ENCODE data around the gene OCA2. TPM values are rescaled to one million over a fixed set of nuclear protein-coding genes. Genes with fewer than 3 reads are reported as not detected.

Gene OCA2
- total and polyA plus RNA-seq, 2 of the 8 experiments (the other 6 are each of a cell fraction or from before 2014, with no cell fraction given): 0.20 TPM

DNA sequence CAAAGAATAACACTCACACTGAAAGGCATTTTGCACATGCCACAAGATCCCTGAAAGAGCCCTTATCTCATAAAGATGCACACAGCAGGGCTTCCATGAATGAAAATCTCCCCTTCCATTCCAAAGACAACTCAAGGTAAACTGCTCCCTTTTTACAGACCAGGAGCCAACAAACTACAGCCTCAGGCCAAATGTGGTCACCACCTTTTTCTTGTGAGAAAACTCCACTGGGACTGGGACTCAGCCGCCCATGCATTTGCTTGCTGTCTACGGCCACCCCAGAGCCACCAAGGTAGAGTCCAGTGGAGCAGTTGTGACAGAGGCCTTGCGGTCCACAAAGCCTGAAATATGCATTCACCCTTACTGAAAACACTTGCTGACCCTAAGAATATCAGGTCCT, 334.8 kb downstream of the OCA2 start:
- Histone ChIP-seq H3K9ac (replicated peaks in 1 of 4; ENCODE audit: extremely low read depth in 1 of 4, low read depth in 3 of 4, low read length in 3 of 4) (no peak overlapping the region), H4K91ac (replicated peaks; ENCODE audit: insufficient read length, low read length) (no peak overlapping the region), H3K4me3 (ENCODE audit: extremely low read depth in 1 of 4, insufficient read depth in 2 of 4, low read depth in 3 of 4, low read length in 4 of 4) (no peak overlapping the region), H3K14ac (ENCODE audit: insufficient read length) (no peak overlapping the region), H3K79me2 (ENCODE audit: control insufficient read depth in 1 of 2, insufficient read depth in 2 of 2, low read length in 2 of 2) (no peaks in the 10 kb centered on the region), H3K27ac (ENCODE audit: low read depth, low read length) (no peak overlapping the region), H2BK12ac (ENCODE audit: low read depth, low read length) (0 out of 2 replicates have a peak overlapping the region, but pooled peaks have one; percentile 2), H2AK5ac (ENCODE audit: low read depth, low read length) (no peak overlapping the region), H3K18ac (ENCODE audit: extremely low read depth, low read length) (no peak overlapping the region), H4K20me1 (replicated peaks in 1 of 2; ENCODE audit: control insufficient read depth in 1 of 2, insufficient read depth in 2 of 2, low read length in 2 of 2) (no peaks in the 10 kb centered on the region), H3K27me3 (replicated peaks in 1 of 4; ENCODE audit: control insufficient read depth in 3 of 4, extremely low read depth in 1 of 4, insufficient read depth in 3 of 4, low read length in 3 of 4) (no peaks in the 10 kb centered on the region), H2BK5ac (ENCODE audit: low read depth, low read length) (no peak overlapping the region), H3K23me2 (ENCODE audit: low read depth, low read length) (no peaks in the 10 kb centered on the region), H4K8ac (ENCODE audit: extremely low read depth, insufficient read depth, low read length) (no peak overlapping the region), H3K4ac (replicated peaks; ENCODE audit: insufficient read length, low read depth, low read length) (no peak overlapping the region), H3K36me3 (ENCODE audit: control insufficient read depth in 2 of 4, insufficient read depth in 4 of 4, low read length in 3 of 4) (no peaks in the 10 kb centered on the region), H2BK15ac (ENCODE audit: low read length) (no peak overlapping the region), H3K23ac (ENCODE audit: insufficient read length) (no peak overlapping the region), H3K56ac (replicated peaks; ENCODE audit: insufficient read length, low read depth, low read length) (no peak overlapping the region), H3K4me2 (ENCODE audit: insufficient read depth in 1 of 2, low read depth in 2 of 2, low read length in 2 of 2) (peak overlapping the region in 1 of 2 experiments; percentile 44; a peak in 2 of 4 replicates), H2BK20ac (ENCODE audit: low read length) (no peak overlapping the region), H3K9me3 (ENCODE audit: insufficient read depth in 2 of 2, low read depth in 1 of 2, low read length in 1 of 2) (peaks cover 7 to 10% of the 10 kb centered on the region in 2 experiments; a peak in 2 of 4 replicates), H4K5ac (ENCODE audit: insufficient read length, low read depth, low read length) (no peak overlapping the region), H2AFZ (ENCODE audit: low read length) (no peak overlapping the region), H3K4me1 (replicated peaks in 1 of 4; ENCODE audit: control insufficient read depth in 3 of 4, insufficient read depth in 4 of 4, low read length in 3 of 4) (peaks cover 2 to 7% (median 3%) of the 10 kb centered on the region in 4 experiments), H2BK120ac (replicated peaks; ENCODE audit: low read depth, low read length) (no peak overlapping the region), H3K79me1 (ENCODE audit: low read depth, low read length) (no peaks in the 10 kb centered on the region)
- CTCF ChIA-PET (ENCODE audit: partially characterized antibody): no interaction called here
- WGBS, 2 experiments (ENCODE audit: extremely low coverage in 1 of 2, insufficient coverage in 1 of 2, insufficient read length in 1 of 2, insufficient replicate concordance in 2 of 2, low coverage in 1 of 2, low lambda C conversion rate in 2 of 2, missing lambda C conversion rate in 1 of 2): 76% methylated on average over 3 of the region's 3 CpGs; no CpG with 5 or more reads in 1 of the 2 experiments
- POLR2A ChIA-PET (ENCODE audit: partially characterized antibody): interaction anchor here (0.6 kb wide), 1 partner anchor 11 kb away, joined by 3 read pairs; no protein-coding TSS in a partner anchor
- FAIRE-seq: no peak
- no peak for DNase-seq (ENCODE audit: low read depth in 1 of 2, low spot score in 2 of 2)
- TF ChIP-seq PHF8 (conservative IDR thresholded peaks at IDR 0.05; ENCODE audit: low read depth, low read length) (no peak), BCL11A (IDR thresholded peaks at IDR 0.05; ENCODE audit: low read depth in 2 of 2, low read length in 2 of 2) (no peak), CHD1 (IDR thresholded peaks at IDR 0.05; ENCODE audit: low read depth, low read length) (no peak), MAFK (IDR thresholded peaks at IDR 0.05; ENCODE audit: low read depth, low read length) (no peak), SUZ12 (IDR thresholded peaks at IDR 0.05; ENCODE audit: low read length) (no peak), SIN3A (conservative IDR thresholded peaks at IDR 0.05 in 1 of 2, IDR thresholded peaks at IDR 0.05 in 1 of 2; ENCODE audit: low read depth in 1 of 2, low read length in 2 of 2) (no peak), ATF3 (IDR thresholded peaks at IDR 0.05; ENCODE audit: insufficient read depth, low read depth, low read length) (no peak), EP300 (IDR thresholded peaks at IDR 0.05; ENCODE audit: borderline replicate concordance in 1 of 2, low read depth in 2 of 2, low read length in 2 of 2) (no peak), RAD21 (IDR thresholded peaks at IDR 0.05 in 1 of 2, conservative IDR thresholded peaks at IDR 0.05 in 1 of 2; ENCODE audit: low read depth in 2 of 2, low read length in 2 of 2) (no peak), NRF1 (IDR thresholded peaks at IDR 0.05; ENCODE audit: low read depth, low read length) (no peak), FOSL1 (IDR thresholded peaks at IDR 0.05; ENCODE audit: insufficient read depth, low read depth, low read length) (no peak), KDM1A (IDR thresholded peaks at IDR 0.05; ENCODE audit: borderline replicate concordance, low read length) (no peak)

All from H1 (cell line).